Measurements from ENCODE around the gene UGT1A1.
"Not testable (repeated sequence)": the region's sequence is repeated elsewhere in the genome, so short reads cannot be mapped to it uniquely, and the experiment has no call there.

Gene UGT1A1

GRCh38 chr2:233760043-233760442 lies at the start of gene UGT1A1:
Gene UGT1A1 (plus strand): TSS chr2:233760270. CDS start chr2:233760288, 18 bp downstream.
- H3K9me3 Mint-ChIP-seq: no peaks in the 10 kb centered on the region
- H3K4me3 Mint-ChIP-seq: no peak within 1 kb of the TSS
- DNase-seq (ENCODE audit: low spot score): no peak
- no peak within 1 kb of the TSS for H3K27ac Mint-ChIP-seq
- no peaks in the 10 kb centered on the region for H3K4me1 Mint-ChIP-seq (ENCODE audit: low read depth)
- no peaks in the 10 kb centered on the region for H3K36me3 Mint-ChIP-seq (ENCODE audit: low read depth)
- H3K27me3 Mint-ChIP-seq (ENCODE audit: low read depth): peaks cover 11% of the 10 kb centered on the region

DNA sequence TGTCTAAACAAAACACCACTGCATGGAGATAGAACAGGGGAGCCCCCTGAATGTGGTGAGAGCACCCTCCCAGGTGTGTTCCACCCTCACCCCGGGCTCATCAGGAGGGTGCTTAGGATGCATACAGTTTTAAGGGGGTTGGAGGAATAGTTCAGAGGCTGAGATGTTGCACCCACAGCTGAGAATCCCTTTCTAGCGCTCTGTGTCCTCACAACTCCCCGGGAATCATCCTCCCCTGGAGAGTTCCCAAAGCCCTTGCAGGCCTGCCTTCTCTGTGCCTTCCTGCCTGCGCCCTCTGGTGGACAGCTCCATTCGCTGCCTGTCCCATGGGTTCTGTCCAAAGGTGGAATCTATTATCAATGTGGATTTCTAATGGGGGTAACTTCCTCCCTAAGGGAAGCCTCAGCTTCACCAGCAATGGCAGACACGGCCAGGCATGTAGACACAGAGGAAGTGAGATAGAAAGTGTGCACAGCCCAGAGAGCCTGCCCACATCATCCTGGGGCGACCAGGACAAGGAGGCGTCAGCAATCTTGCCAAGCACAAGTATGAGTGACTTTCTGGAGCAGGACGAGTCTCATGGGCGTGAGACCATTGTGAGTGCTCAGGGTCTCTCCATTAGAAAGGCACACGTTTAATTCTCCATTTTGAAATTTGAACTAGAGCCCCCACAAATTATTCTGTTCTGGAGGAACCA lies 48.6 kb upstream of the UGT1A1 start:
- Mint-ChIP-seq H3K4me1 (ENCODE audit: low read depth) (peaks cover 10% of the 10 kb centered on the region), H3K27ac (no peak overlapping the region)

GRCh38 chr2:233712611-233713261 lies 47.3 kb upstream of the UGT1A1 start, which contains the start of gene UGT1A5:
Gene UGT1A5 (plus strand): TSS chr2:233712907. CDS start chr2:233712992, 85 bp downstream.
- Mint-ChIP-seq H3K9me3 (no peaks in the 10 kb centered on the region), H3K27ac (no peak within 1 kb of the TSS), H3K4me3 (no peak within 1 kb of the TSS), H3K27me3 (ENCODE audit: low read depth) (peaks cover 21% of the 10 kb centered on the region), H3K36me3 (ENCODE audit: low read depth) (no peaks in the 10 kb centered on the region), H3K4me1 (ENCODE audit: low read depth) (peaks cover 10% of the 10 kb centered on the region)
- DNase-seq (ENCODE audit: low spot score): no peak

More for the DNA sequence above, 48.6 kb upstream of the UGT1A1 start:
- DNase-seq (ENCODE audit: low spot score): peak; percentile 33
- Mint-ChIP-seq H3K9me3 (no peaks in the 10 kb centered on the region), H3K27me3 (ENCODE audit: low read depth) (peaks cover 21% of the 10 kb centered on the region), H3K4me3 (no peak overlapping the region), H3K36me3 (ENCODE audit: low read depth) (no peaks in the 10 kb centered on the region)

- Mint-ChIP-seq H3K4me1 (ENCODE audit: low read depth) (peaks cover 10% of the 10 kb centered on the region), H3K27ac (no peak overlapping the region), H3K27me3 (ENCODE audit: low read depth) (peaks cover 21% of the 10 kb centered on the region), H3K9me3 (no peaks in the 10 kb centered on the region), H3K36me3 (ENCODE audit: low read depth) (no peaks in the 10 kb centered on the region), H3K4me3 (no peak overlapping the region)
- no peak for DNase-seq (ENCODE audit: low spot score)
Observed at GRCh38 chr2:233713262-233713615, 46.8 kb upstream of the UGT1A1 start.

- Mint-ChIP-seq H3K27ac (no peak overlapping the region), H3K27me3 (ENCODE audit: low read depth) (peaks cover 19% of the 10 kb centered on the region), H3K4me1 (ENCODE audit: low read depth) (peaks cover 10% of the 10 kb centered on the region), H3K4me3 (no peak overlapping the region), H3K36me3 (ENCODE audit: low read depth) (no peaks in the 10 kb centered on the region), H3K9me3 (no peaks in the 10 kb centered on the region)
- DNase-seq (ENCODE audit: low spot score): no peak
Observed at GRCh38 chr2:233714121-233714520, 45.9 kb upstream of the UGT1A1 start.

- Mint-ChIP-seq H3K9me3 (no peaks in the 10 kb centered on the region), H3K27ac (no peak within 1 kb of the TSS), H3K27me3 (ENCODE audit: low read depth) (peaks cover 13% of the 10 kb centered on the region), H3K4me3 (no peak within 1 kb of the TSS), H3K36me3 (ENCODE audit: low read depth) (no peaks in the 10 kb centered on the region), H3K4me1 (ENCODE audit: low read depth) (peaks cover 10% of the 10 kb centered on the region)
- no peak for DNase-seq (ENCODE audit: low spot score)
Observed at GRCh38 chr2:233718552-233718951, 41.5 kb upstream of the UGT1A1 start, which contains the start of gene UGT1A4. Gene UGT1A4 (plus strand): TSS chr2:233718736. CDS start chr2:233718821, 85 bp downstream.

GRCh38 chr2:233728723-233729301 lies 31.3 kb upstream of the UGT1A1 start, which contains the start of gene UGT1A3:
Gene UGT1A3 (plus strand): TSS chr2:233729042. CDS start chr2:233729127, 85 bp downstream.
- no peak within 1 kb of the TSS for H3K4me3 Mint-ChIP-seq
- H3K9me3 Mint-ChIP-seq: no peaks in the 10 kb centered on the region
- no peaks in the 10 kb centered on the region for H3K27me3 Mint-ChIP-seq (ENCODE audit: low read depth)
- H3K4me1 Mint-ChIP-seq (ENCODE audit: low read depth): no peaks in the 10 kb centered on the region
- no peaks in the 10 kb centered on the region for H3K36me3 Mint-ChIP-seq (ENCODE audit: low read depth)
- no peak for DNase-seq (ENCODE audit: low spot score)
- H3K27ac Mint-ChIP-seq: no peak within 1 kb of the TSS

DNA sequence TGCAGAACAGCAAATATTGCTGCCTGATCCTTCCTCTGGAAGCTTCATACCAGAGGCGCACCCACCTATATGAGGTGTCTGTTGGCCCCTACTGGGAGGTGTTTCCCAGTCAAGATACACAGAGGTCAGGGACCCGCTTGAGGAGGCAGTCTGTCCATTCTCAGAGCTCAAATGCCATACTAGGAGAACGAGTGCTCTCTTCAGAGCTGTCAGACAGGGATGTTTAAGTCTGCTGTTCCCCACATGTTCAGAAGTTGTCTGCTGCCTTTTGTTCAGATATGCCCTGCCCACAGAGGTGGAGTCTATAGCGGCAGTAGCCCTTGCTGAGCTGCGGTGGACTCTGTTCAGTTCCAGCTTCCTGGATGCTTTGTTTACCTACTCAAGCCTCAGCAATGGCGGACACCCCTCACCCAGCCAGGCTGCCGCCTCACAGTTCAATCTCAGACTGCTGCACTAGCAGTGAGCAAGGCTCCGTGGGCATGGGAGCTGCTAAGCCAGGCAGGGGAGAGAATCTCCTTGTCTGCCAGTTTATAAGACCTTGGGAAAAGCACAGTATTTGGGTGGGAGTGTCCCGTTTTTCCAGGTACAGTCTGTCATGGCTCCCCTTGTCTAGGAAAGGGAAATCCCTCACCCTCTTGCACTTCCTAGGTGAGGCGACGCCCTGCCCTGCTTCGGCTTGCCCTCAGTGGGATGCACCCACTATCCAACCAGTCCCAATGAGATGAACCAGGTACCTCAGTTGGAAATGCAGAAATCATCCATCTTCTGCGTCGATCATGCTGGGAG lies 23.0 kb upstream of the UGT1A1 start:
- not testable (repeated sequence) for H3K36me3 Mint-ChIP-seq (ENCODE audit: low read depth); H3K27ac Mint-ChIP-seq; H3K9me3 Mint-ChIP-seq; H3K4me1 Mint-ChIP-seq (ENCODE audit: low read depth); DNase-seq (ENCODE audit: low spot score); H3K27me3 Mint-ChIP-seq (ENCODE audit: low read depth); H3K4me3 Mint-ChIP-seq

GRCh38 chr2:233740870-233741269 lies 19.2 kb upstream of the UGT1A1 start:
- H3K4me3 Mint-ChIP-seq: no peak overlapping the region
- no peaks in the 10 kb centered on the region for H3K27me3 Mint-ChIP-seq (ENCODE audit: low read depth)
- H3K4me1 Mint-ChIP-seq (ENCODE audit: low read depth): no peaks in the 10 kb centered on the region
- no peak for DNase-seq (ENCODE audit: low spot score)
- no peaks in the 10 kb centered on the region for H3K9me3 Mint-ChIP-seq
- H3K27ac Mint-ChIP-seq: no peak overlapping the region
- no peaks in the 10 kb centered on the region for H3K36me3 Mint-ChIP-seq (ENCODE audit: low read depth)

DNA sequence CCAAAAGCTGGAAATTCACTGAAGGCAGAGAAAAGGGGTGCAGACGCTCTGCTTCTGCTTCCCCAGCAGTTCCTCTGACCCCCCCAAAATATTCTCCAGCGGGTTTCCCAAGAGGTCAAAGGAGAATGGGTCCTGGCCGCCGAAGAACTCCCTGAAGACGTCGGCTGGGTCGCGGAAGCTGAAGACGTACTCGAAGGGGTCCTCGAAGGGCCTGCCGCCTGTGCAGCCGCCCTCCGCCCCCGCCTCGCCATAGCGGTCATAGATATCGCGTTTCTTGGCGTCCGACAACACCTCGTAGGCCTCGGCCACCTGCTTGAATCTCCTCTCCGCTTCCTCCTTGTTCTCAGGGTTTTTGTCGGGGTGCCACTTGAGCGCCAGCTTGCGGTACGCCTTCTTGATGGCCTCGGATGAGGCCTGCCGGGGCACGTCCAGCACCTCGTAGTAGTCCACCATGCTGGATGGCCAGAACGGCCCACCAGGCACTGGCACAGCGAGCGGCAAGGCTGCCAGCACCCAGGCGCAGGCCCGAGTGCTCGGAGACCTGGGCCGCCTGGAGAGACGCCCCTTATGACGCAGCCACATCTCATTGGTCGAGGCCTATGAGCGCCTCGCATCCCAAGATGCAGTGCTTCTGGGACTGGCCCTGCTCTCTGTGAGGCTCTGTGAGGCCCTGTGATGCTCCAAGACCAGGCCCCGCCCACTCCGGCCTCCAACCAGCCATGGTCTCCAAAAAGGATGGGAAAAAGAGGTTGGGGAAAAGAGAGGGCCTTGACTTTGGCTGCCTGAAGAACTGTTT lies 16.4 kb upstream of the UGT1A1 start:
- no peak for DNase-seq (ENCODE audit: low spot score)
- no peak overlapping the region for H3K4me3 Mint-ChIP-seq
- H3K27ac Mint-ChIP-seq: no peak overlapping the region
- no peaks in the 10 kb centered on the region for H3K9me3 Mint-ChIP-seq
- no peaks in the 10 kb centered on the region for H3K27me3 Mint-ChIP-seq (ENCODE audit: low read depth)
- no peaks in the 10 kb centered on the region for H3K4me1 Mint-ChIP-seq (ENCODE audit: low read depth)
- H3K36me3 Mint-ChIP-seq (ENCODE audit: low read depth): no peaks in the 10 kb centered on the region

GRCh38 chr2:233745073-233745755 lies 14.9 kb upstream of the UGT1A1 start:
- no peaks in the 10 kb centered on the region for H3K4me1 Mint-ChIP-seq (ENCODE audit: low read depth)
- H3K4me3 Mint-ChIP-seq: no peak overlapping the region

GRCh38 chr2:233745838-233746237 lies 14.2 kb upstream of the UGT1A1 start:
- H3K9me3 Mint-ChIP-seq; H3K27ac Mint-ChIP-seq; H3K4me1 Mint-ChIP-seq (ENCODE audit: low read depth); DNase-seq (ENCODE audit: low spot score); H3K27me3 Mint-ChIP-seq (ENCODE audit: low read depth); H3K4me3 Mint-ChIP-seq; H3K36me3 Mint-ChIP-seq (ENCODE audit: low read depth): not testable (repeated sequence)

More at GRCh38 chr2:233745073-233745755, 14.9 kb upstream of the UGT1A1 start:
- Mint-ChIP-seq H3K36me3 (ENCODE audit: low read depth) (no peaks in the 10 kb centered on the region), H3K9me3 (peaks cover 8% of the 10 kb centered on the region), H3K27ac (no peak overlapping the region), H3K27me3 (ENCODE audit: low read depth) (no peaks in the 10 kb centered on the region)
- DNase-seq (ENCODE audit: low spot score): no peak
